Measurements from ENCODE around the gene ZBTB39. TPM values are rescaled to one million over a fixed set of nuclear protein-coding genes. Genes with fewer than 3 reads are reported as not detected.
"Not testable (repeated sequence)": the region's sequence is repeated elsewhere in the genome, so short reads cannot be mapped to it uniquely, and the experiment has no call there.

The ZBTB39 gene
- total RNA-seq: 6.4 and 7.0 TPM in 2 replicates
- long read RNA-seq, full-length matches to known transcripts: 6 of 8 reads
- long read RNA-seq, partial matches to known transcripts: 0 of 8 reads
- long read RNA-seq, other reads (novel, unspliced or antisense): 2 of 8 reads

- Mint-ChIP-seq H3K4me1 (ENCODE audit: unreplicated experiment) (peaks cover 22% of the 10 kb centered on the region), H3K4me3 (ENCODE audit: unreplicated experiment) (peak within 1 kb of the TSS; percentile 91), H3K27ac (ENCODE audit: unreplicated experiment) (peak within 1 kb of the TSS; percentile 67), H3K27me3 (ENCODE audit: unreplicated experiment) (no peaks in the 10 kb centered on the region), H3K36me3 (ENCODE audit: unreplicated experiment) (peaks cover 25% of the 10 kb centered on the region), H3K9me3 (ENCODE audit: unreplicated experiment) (no peaks in the 10 kb centered on the region)
- peak; percentile 67 for TF ChIP-seq CTCF (IDR thresholded peaks at IDR 0.05)
- peak; percentile 91 for DNase-seq (ENCODE audit: extremely low spot score, unreplicated experiment)
These were observed at the start of gene ZBTB39 for GRCh38 chr12:57005980-57006808. ZBTB39 (minus strand) TSS chr12:57006546; CDS start chr12:57004917, 1,629 bp downstream.

- Mint-ChIP-seq H3K36me3 (ENCODE audit: unreplicated experiment) (peaks cover 20% of the 10 kb centered on the region), H3K27me3 (ENCODE audit: unreplicated experiment) (peaks cover 4% of the 10 kb centered on the region), H3K27ac (ENCODE audit: unreplicated experiment) (no peak overlapping the region), H3K4me3 (ENCODE audit: unreplicated experiment) (no peak overlapping the region), H3K4me1 (ENCODE audit: unreplicated experiment) (no peaks in the 10 kb centered on the region), H3K9me3 (ENCODE audit: unreplicated experiment) (no peaks in the 10 kb centered on the region)
- TF ChIP-seq CTCF (IDR thresholded peaks at IDR 0.05): no peak
- no peak for DNase-seq (ENCODE audit: extremely low spot score, unreplicated experiment)
These were observed 49.5 kb upstream of the ZBTB39 start for GRCh38 chr12:57055824-57056223.

DNA sequence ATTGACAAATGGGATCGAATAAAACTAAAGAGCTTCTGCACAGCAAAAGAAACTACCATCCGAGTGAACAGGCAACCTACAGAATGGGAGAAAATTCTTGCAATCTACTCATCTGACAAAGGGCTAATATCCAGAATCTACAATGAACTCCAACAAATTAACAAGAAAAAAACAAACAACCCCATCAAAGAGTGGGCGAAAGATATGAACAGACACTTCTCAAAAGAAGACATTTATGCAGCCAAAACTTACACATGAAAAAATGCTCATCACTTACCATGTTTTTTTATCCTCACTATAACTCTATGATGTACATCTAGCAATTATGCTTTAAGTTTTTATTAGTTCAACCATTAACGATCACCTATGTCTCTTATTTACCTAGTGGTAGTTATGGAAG, 47.6 kb upstream of the ZBTB39 start:
- not testable (repeated sequence) for H3K4me3 Mint-ChIP-seq (ENCODE audit: unreplicated experiment); H3K27ac Mint-ChIP-seq (ENCODE audit: unreplicated experiment); H3K9me3 Mint-ChIP-seq (ENCODE audit: unreplicated experiment); H3K27me3 Mint-ChIP-seq (ENCODE audit: unreplicated experiment); DNase-seq (ENCODE audit: extremely low spot score, unreplicated experiment); H3K4me1 Mint-ChIP-seq (ENCODE audit: unreplicated experiment)
- peaks cover 15% of the 10 kb centered on the region for H3K36me3 Mint-ChIP-seq (ENCODE audit: unreplicated experiment)

GRCh38 chr12:57053146-57053545, 46.8 kb upstream of the ZBTB39 start:
- not testable (repeated sequence) for H3K4me1 Mint-ChIP-seq (ENCODE audit: unreplicated experiment); H3K27ac Mint-ChIP-seq (ENCODE audit: unreplicated experiment); DNase-seq (ENCODE audit: extremely low spot score, unreplicated experiment); H3K27me3 Mint-ChIP-seq (ENCODE audit: unreplicated experiment); H3K36me3 Mint-ChIP-seq (ENCODE audit: unreplicated experiment); H3K4me3 Mint-ChIP-seq (ENCODE audit: unreplicated experiment); H3K9me3 Mint-ChIP-seq (ENCODE audit: unreplicated experiment)

- DNase-seq (ENCODE audit: extremely low spot score, unreplicated experiment): no peak
- no peak for TF ChIP-seq CTCF (IDR thresholded peaks at IDR 0.05)
- peaks cover 3% of the 10 kb centered on the region for H3K4me1 Mint-ChIP-seq (ENCODE audit: unreplicated experiment)
- H3K36me3 Mint-ChIP-seq (ENCODE audit: unreplicated experiment): peaks cover 5% of the 10 kb centered on the region
- no peak overlapping the region for H3K4me3 Mint-ChIP-seq (ENCODE audit: unreplicated experiment)
- H3K27ac Mint-ChIP-seq (ENCODE audit: unreplicated experiment): no peak overlapping the region
- H3K27me3 Mint-ChIP-seq (ENCODE audit: unreplicated experiment): peaks cover 11% of the 10 kb centered on the region
- H3K9me3 Mint-ChIP-seq (ENCODE audit: unreplicated experiment): no peaks in the 10 kb centered on the region
These were observed 44.7 kb upstream of the ZBTB39 start for GRCh38 chr12:57051011-57051410.

DNA sequence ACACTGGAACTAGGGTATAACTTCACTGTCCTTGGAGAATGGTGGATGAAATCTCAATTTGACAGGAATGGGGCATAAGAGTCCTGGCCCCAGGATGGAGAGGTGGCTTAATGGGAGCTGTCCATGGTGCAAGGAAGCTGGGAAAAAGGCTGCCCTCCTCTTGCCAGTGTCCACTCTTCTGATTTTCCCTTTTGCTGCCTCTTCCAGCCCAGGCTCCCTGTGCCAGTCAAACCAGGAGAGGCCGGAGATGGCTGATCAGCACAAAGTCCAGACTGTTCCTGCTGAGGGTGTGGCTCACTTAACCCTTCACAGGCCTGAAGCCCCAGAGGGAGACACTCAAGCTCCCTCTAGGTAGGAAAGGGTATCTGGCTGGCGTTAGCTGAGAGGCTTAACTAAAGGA, 43.5 kb upstream of the ZBTB39 start, which contains the start of gene MYO1A:
MYO1A (minus strand) TSS at position 240 of the 400 bp plus-strand sequence. CDS start 1,806 bp downstream, outside the sequence.
- Mint-ChIP-seq H3K27ac (ENCODE audit: unreplicated experiment) (no peak within 1 kb of the TSS), H3K27me3 (ENCODE audit: unreplicated experiment) (peaks cover 11% of the 10 kb centered on the region), H3K4me3 (ENCODE audit: unreplicated experiment) (no peak within 1 kb of the TSS), H3K36me3 (ENCODE audit: unreplicated experiment) (peaks cover 5% of the 10 kb centered on the region), H3K4me1 (ENCODE audit: unreplicated experiment) (peaks cover 3% of the 10 kb centered on the region), H3K9me3 (ENCODE audit: unreplicated experiment) (no peaks in the 10 kb centered on the region)
- no peak for TF ChIP-seq CTCF (IDR thresholded peaks at IDR 0.05)
- no peak for DNase-seq (ENCODE audit: extremely low spot score, unreplicated experiment)
